Stimulated activated CD8-positive, alpha-beta memory T cell treated with anti-CD3 and anti-CD28 coated beads, Interleukin-15, amount 100 ng/mL, for 24 hours (primary cell): Measurements from ENCODE around the gene APOC1.
"Not testable (repeated sequence)": the region's sequence is repeated elsewhere in the genome, so short reads cannot be mapped to it uniquely, and the experiment has no call there.

Experiments used
- DNase-seq: peaks from one replicate; pipeline ENCODE4 v3.0.0-alpha.2; 2020; ENCODE audit warnings: low read depth

Gene APOC1

DNA sequence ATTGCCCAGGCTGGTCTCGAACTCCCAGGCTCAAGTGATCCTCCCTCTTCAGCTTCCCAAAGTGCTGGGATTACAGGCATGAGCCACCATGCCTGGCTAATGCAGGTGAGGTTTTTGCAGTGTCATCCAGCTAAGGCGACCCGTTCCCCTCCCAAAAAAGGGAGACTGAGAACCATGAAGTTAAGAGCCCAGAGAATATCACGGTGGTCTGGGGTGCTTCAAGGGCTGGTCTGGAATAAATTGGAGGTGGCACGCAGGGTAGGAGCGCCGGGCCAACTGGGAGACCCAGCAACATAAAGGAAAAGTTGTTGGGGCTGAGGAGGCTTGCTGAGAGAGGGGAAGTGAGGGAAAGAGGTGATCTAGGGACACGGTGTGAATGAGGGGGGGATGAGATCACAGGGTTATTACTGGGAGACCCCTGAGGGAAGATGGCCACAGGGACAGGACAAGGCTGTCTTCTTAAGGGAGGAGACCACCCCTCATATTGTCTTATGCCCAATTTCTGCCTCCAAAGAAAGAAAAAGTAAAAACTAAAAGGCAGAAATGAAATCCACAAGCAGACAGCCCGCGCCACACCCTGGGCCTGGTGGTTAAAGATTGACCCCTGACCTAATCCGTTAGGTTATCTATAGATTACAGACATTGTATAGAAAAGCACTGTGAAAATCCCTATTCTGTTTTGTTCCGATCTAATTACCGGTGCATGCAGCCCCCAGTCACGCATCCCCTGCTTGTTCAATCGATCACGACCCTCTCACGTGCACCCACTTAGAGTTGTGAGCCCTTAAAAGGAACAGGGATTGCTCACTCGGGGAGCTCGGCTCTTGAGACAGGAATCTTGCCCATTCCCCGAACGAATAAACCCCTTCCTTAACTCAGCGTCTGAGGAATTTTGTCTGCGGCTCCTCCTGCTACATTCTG, 636 bp upstream of the APOC1 start:
- DNase-seq, result not testable (repeated sequence)

DNA sequence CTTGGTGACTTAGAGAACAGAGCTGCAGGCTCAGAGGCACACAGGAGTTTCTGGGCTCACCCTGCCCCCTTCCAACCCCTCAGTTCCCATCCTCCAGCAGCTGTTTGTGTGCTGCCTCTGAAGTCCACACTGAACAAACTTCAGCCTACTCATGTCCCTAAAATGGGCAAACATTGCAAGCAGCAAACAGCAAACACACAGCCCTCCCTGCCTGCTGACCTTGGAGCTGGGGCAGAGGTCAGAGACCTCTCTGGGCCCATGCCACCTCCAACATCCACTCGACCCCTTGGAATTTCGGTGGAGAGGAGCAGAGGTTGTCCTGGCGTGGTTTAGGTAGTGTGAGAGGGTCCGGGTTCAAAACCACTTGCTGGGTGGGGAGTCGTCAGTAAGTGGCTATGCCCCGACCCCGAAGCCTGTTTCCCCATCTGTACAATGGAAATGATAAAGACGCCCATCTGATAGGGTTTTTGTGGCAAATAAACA, 9.9 kb downstream of the APOC1 start:
- DNase-seq, result no peak

DNA sequence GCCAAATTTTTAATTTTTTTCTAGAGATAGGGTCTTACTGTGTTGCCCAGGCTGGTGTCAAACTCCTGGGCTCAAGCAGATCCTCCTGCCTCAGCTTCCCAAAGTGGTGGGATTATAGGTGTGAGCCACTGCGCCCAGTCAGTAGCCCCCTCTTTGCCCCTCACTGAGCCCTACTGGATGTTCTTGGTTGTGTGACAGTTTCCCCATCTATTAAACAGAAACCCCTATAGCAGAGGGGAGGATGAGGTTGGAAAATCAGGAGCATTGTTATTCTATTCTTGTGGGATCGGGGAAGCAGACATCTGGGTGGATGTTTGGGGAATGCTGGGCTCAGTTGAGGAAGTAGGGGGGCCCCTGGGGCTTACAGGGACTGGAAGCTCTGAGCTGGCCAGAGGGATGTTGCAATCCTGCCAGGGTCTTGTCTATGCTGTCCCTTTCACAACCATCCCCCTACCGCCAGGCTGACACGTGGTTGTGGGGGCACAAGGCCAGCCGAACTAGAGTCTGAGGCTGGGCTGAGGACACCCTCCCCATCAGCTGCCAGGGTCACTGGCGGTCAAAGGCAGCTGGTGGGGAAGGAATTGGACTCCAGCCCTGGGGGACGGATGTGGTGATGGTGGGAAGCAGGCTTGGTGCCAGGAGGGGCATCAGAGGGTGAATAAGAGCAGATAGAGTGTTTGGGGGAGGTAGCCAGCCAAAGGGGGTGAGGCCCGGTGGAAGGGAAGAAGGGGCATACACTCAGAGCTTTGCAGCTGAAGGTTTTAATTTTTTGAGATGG, 10.9 kb downstream of the APOC1 start:
- DNase-seq, result no peak

DNA sequence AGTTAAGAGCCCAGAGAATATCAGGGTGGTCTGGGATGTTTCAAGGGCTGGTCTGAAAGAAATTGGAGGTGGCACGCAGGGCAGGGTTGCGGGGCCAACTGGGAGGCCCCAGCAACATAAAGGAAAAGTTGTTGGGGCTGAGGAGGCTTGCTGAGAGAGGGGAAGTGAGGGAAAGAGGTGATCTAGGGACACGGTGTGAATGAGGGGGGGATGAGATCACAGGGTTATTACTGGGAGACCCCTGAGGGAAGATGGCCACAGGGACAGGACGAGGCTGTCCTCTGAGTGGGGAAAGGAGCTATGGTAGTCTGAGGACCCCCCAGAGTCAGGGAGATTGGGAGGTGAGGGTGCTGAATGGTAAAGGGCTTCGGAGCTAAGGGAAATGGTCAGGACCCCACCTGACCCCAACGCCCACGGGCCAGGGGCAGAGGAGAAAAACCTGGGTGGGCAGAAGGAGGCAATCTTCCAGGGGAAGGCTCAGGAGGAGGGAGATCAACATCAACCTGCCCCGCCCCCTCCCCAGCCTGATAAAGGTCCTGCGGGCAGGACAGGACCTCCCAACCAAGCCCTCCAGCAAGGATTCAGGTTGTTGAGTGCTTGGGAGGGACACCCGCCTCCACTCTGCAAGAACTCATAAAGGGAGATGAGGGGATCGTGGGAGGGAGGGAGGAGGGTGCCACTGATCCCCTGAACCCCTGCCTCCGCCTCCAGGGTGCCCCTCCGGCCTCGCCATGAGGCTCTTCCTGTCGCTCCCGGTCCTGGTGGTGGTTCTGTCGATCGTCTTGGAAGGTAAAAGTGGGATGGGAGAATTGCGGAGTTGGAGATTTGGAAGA, 12.1 kb downstream of the APOC1 start:
- not testable (repeated sequence) for DNase-seq

DNA sequence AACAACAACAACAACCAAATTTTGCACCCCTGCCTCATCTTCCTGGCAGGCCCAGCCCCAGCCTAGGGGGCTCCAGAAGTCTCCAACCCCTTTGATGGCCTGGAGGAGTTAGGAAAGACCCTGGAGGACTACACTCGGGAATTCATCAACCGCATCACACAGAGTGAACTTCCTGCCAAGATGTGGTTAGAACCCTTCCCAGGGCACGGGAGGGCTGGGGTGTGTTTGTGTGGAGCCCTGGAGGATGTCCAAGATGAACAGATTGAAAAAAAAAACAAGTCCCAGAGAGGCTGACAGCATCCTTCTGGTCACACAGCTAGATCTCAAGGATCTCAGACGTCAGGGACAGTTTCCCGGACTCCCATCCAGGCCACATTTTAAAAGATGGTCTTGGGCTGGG, 13.3 kb downstream of the APOC1 start:
- no peak for DNase-seq

DNA sequence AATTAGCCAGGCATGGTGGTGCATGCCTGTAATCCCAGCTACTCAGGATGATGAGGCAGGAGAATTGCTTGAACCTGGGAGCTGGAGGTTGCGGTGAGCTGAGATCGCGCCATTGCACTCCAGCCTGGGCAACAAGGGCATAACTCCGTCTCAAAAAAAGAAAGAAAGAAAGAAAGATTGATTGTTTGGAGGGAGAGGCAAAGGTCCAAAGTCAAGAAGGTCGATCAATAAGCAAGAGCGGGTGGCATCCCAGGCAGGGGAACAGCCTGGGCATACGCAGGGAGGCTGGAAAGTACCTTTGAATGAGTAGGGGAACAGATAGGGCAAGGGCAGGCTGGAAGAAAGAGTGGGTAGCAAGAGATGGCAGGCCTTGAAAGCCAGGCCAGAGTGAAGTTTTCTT, 15.7 kb downstream of the APOC1 start:
- no peak for DNase-seq

DNA sequence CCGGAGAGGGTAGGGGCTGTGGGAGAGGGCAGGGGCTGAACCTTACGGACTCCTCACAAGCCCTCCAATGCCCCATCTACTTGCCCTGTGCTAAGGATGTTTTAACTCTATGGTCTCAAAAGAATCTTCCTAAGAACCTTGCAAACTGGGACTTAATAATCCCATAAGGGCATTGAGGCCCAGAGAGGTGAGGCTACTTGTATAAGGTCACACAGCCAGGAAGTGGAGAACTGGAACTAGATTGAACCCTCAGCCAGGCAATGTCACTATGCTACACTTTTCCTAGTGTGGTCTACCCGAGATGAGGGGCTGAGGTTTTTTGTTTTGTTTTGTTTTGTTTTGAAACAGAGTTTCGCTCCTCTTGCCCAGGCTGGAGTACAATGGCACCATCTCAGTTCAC, 17.1 kb downstream of the APOC1 start:
- no peak for DNase-seq

DNA sequence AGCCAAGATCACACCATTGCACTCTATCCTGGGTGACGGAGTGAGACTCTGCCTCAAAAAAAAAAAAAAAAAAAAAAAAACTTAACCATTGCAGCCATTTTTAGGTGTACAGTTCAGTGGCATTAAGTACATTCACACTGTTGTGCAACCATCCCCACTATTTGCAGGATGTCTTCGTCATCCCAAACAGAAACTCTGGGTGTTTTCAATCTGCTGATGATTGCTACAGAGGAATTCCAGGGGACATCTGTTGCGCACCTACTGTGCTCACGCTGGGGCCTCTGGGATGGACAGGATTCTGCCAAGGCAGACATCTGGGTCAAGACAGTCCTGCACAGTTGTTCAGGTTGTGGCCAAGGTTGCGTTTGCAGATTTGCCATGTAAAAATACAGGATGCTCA, 25.3 kb downstream of the APOC1 start:
- no peak for DNase-seq

DNA sequence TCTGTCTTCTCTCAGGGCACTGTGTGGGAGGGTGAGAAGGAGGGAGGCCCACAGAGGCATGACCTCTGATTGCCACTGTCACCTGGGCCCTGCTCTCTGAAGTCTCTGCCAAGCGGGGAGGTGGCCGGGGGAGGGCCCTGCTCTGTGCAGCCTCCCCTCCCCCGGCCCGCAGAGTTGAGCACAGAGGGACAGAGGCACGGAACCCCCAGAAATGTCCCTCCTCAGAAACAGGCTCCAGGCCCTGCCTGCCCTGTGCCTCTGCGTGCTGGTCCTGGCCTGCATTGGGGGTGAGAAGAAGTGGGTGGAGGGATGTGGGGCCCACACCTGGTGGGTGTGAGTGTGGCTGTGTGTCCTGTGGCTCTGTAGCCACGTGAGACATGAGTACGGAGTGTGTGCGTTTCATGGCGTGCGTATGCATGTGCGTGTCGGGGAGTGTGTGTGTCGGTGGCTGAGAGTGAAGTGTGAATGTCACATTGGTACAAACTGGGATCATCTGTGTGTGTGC, 27.7 kb downstream of the APOC1 start, which contains the start of gene APOC4:
APOC4 (plus strand) TSS at position 171 of the 505 bp plus-strand sequence; CDS start at position 212, 41 bp downstream.
- DNase-seq, result no peak

DNA sequence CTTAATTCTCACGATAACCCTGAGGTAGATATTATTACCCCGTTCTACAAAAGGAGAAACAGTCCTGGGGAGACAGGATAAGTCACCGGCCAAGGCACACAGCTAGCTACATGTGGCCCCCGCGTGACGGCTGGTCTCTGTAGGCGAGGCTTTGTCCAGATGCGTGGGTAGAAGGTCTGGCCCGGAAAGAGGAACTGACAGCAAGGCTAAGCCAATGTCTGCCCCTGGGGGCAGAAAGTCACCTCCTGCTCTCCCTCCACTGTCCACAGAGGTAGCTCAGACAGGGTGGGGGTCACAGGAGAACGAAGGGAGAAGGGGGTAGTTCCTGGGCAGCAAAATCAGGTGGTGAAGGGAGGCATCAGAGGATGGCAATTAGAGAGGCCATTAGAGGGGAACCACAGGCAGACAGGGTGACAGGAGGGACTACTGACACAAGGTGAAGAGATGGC, 29.4 kb downstream of the APOC1 start:
- no peak for DNase-seq

DNA sequence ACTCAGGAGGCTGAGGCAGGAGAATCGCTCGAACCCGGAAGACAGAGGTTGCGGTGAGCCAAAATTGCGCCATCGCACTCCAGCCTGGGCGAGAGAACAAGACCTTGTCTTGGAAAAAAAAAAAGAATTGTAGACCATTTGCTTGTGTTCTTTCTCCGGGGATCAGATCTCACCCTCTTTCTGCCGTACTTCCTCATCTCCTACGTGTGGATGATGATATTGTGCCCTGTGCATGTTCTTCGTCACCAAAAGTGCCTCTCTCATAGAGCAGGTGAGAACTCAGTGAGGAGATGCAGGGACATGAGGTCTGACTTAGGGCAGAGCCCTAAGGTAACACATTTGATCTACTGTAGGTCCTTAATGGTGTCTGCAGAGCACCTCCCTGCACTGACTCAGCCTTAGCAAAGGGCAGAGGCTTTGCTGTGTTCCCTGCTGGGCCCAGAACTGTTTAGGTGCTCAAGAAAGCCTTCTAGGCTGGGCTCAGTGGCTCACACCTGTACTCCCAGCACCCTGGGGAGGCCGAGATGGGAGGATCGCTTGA, 32.7 kb downstream of the APOC1 start:
- no peak for DNase-seq

DNA sequence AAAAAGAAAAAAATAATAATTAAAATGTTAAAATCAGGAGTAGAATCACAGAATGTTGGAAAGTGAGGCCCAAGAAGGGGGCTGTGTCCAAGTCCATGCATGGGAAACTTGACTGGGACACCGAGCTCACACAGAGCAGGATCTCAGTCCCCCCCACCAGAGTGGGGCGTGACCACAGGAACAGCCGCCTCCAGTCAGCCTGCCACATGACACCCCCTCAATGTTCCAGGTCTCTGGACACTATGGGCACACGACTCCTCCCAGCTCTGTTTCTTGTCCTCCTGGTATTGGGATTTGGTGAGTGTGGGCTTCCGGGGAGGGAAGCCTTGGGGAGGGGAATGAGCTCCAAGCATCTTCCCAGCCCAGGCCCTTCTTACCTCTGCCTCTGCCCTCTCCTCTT, 33.8 kb downstream of the APOC1 start:
- no peak for DNase-seq

DNA sequence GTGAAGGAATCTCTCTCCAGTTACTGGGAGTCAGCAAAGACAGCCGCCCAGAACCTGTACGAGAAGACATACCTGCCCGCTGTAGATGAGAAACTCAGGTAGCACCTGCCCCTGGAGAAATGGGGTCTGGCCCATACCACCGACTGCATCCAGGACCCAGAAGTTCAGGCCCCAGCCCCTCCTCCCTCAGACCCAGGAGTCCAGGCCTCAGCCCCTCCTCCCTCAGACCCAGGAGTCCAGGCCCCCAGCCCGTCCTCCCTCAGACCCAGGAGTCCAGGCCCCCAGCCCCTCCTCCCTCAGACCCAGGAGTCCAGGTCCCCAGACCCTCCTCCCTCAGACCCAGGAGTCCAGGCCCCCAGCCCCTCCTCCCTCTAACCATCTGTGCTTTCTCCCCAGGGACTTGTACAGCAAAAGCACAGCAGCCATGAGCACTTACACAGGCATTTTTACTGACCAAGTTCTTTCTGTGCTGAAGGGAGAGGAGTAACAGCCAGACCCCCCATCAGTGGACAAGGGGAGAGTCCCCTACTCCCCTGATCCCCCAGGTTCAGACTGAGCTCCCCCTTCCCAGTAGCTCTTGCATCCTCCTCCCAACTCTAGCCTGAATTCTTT, 34.5 kb downstream of the APOC1 start:
- DNase-seq, result no peak

DNA sequence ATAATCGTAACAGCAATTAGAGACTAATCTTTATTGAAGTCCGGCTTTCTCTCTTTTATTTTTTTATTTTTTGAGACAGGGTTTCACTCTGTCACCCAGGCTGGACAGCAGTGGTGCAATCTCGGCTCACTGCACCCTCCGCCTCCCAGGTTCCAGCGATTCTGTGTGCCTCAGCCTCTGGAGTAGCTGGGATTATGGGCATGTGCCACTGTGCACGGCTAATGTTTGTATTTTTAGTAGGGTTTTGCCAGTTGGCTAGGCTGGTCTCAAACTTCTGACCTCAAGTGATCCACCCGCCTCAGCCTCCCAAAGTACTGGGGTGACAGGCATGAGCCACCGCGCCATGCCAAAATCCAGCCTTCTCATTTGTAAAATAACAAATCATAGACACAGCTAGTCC, 35.1 kb downstream of the APOC1 start:
- no peak for DNase-seq

DNA sequence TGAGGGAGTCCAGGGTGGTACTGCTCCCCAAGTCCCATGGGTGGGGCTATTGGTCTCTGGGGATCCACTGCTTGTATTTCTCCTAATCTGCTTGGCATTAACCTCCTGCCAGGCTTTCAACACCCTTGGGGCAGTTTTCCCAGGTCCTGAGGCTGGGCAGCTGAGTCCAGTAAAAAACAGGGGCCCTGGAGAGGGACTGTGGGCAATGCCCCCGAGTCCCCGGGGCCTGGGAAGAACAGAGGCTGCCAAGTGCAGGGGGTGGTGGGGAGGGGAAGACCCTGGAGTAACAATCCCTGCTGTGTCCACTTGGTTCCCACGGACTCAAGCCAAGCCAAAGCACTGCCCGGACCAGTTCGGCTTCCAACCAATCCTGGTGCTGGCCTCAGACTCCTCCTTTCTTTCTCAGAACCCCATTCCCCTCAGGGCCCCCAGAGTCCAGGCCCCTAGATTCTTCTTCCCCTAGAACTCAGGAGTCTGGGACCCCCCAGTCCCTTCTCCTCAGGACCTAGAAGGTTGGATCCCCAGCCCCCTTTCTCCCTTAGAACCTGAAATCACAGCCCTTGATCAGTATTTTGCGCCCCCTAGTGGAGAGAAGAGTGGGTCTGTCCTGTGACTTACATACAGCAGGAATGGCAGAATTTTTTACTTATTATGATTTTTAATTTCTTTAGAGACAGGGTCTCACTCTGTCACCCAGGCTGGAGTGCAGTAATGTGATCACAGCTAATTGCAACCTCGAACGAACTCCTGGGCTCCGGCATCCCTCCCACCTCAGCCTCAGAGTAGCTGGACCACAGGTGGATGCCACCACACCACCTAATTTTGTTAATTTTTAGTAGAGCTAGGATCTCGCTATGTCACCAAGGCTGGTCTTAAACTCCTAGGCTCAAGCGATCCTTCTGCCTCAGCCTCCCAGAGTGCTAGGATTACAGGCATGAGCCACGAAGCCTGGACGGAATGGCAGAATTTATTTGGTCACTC, 37.1 kb downstream of the APOC1 start:
- DNase-seq, result no peak

DNA sequence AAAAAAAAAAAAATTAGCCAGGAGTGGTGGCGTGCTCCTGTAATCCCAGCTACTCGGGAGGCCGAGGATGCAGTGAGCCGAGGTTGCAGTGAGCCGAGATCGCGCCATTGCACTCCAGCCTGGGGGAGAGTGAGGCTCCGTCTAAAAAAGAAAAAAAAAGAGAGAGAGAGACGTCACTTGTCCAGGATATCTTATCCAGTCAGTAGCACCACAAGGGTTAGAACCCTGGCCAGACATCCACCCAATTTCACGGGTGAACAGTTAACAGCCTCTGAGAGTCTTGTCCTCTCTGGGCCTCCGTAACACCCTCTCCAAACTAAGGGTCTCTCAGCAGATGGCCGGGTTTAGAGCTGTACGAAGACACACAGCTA, 39.9 kb downstream of the APOC1 start:
- DNase-seq, result no peak

DNA sequence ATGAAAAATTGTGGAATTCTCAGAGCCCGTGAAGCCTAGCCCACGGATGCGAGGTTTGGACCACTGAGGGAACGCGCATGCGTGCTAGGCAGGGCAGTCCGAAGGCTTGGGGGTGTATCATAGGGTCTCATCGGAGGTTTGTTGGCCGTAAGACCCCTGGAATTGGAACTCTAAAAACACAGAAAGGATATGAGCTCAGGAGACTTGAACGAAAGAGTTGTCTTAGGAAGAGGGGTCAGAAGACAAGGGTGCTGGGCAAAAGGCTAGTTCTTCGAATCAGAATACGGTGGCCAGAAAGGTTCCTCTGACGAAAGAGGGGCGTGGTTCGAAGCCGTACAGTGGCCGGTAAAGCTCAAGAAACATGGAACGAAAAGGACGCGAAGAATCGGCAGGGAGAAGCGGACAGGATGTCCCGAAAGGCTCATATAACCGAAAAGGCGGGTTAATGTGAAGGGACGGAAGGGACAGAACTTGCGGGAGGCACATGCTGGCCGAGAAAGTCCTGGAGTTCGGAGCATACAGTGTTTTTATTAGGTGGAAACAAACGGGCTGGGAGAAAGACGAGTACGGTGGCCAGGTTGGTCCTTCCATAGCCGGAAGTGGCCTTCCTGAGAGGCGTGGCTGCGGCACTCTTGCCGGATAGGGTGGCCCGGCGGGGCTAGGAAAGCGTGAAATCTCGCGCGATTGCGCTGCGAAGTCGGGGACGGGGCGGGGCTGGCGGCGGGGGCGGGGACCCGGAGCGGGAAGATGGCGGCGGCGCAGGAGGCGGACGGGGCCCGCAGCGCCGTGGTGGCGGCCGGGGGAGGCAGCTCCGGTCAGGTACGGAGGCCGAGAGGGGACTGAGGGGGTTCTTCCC, 40.5 kb downstream of the APOC1 start, which contains the start of gene CLPTM1:
CLPTM1 (plus strand) TSS at position 732 of the 856 bp plus-strand sequence; CDS start at position 748, 16 bp downstream.
- peak; percentile 97 for DNase-seq
